Peyer's patch (tissue), 4 donors: ENCODE measurements around the gene LMF2. TPM values are rescaled to one million over a fixed set of nuclear protein-coding genes. Genes with fewer than 3 reads are reported as not detected.
"Not testable (repeated sequence)": the region's sequence is repeated elsewhere in the genome, so short reads cannot be mapped to it uniquely, and the experiment has no call there.

Source experiments
- DNase-seq, 3 donors: peaks; one replicate each; pipeline ENCODE4 v3.0.0-alpha.2; 2017 to 2019
- H3K27ac ChIP-seq, 4 donors: fragments of 200-600 bp; sonication (generic); one replicate each; pipeline ENCODE4 v1.5.1; 2016 to 2019
- H3K27me3 ChIP-seq, 2 donors: fragments of 200-600 bp; sonication (generic); one replicate each; pipeline ENCODE4 v1.5.1; 2019
- H3K36me3 ChIP-seq, 3 donors: fragments of 200-600 bp; sonication (generic); one replicate each; pipeline ENCODE4 v1.5.1; 2016 to 2019
- H3K4me1 ChIP-seq, 4 donors: fragments of 200-600 bp; sonication (generic); one replicate each; pipeline ENCODE4 v1.5.1; 2016 to 2019
- H3K4me3 ChIP-seq, 4 donors: fragments of 200-600 bp; sonication (generic); 1 replicate in 3 of 4; 2 replicates in 1 of 4; pipeline ENCODE4 v1.5.1; 2016 to 2019; ENCODE audit warnings: mild to moderate bottlenecking in 1 of 4
- H3K9me3 ChIP-seq, 4 donors: fragments of 200-600 bp; sonication (generic); one replicate each; pipeline ENCODE4 v1.5.1; 2016 to 2019; ENCODE audit warnings: mild to moderate bottlenecking in 1 of 4
- CTCF ChIP-seq, 6 experiments: fragments of 450-650 bp in 4 of 6; fragments of 200-600 bp in 2 of 6; sonication (generic) in 1 of 6; IDR thresholded peaks; one replicate each; pipeline ENCODE4 v1.5.1; 2017 to 2019; ENCODE audit warnings: antibody characterized with exemption in 6 of 6, mild to moderate bottlenecking in 3 of 6, moderate library complexity in 1 of 6
- POLR2A ChIP-seq, 2 donors: fragments of 450-650 bp; IDR thresholded peaks; one replicate each; pipeline ENCODE4 v1.5.1; 2017; ENCODE audit warnings: antibody characterized with exemption in 2 of 2, mild to moderate bottlenecking in 2 of 2, moderate library complexity in 2 of 2
- total RNA-seq, 4 donors: library from RNA; depleted of rRNA; stranded (reverse); fragments of >200 nt; gene quantifications; one replicate each; pipeline ENCODE4 v1.1.0, GENCODE V29; 2016

Gene LMF2
- total RNA-seq, 4 donors from 2014 or later, result 68.5 to 94.9 (median 83.3) TPM

- no peak within 1 kb of the TSS for H3K4me3 ChIP-seq
- peaks cover 10 to 42% (median 18%) of the 10 kb centered on the region in 4 donors for H3K4me1 ChIP-seq
- H3K27me3 ChIP-seq, result peaks cover 0 to 15% of the 10 kb centered on the region in 2 donors
- peak within 1 kb of the TSS; percentile 46 to 74 (median 56) for H3K27ac ChIP-seq
- no peak for DNase-seq
- TF ChIP-seq CTCF (IDR thresholded peaks at IDR 0.05) (no peak), POLR2A (IDR thresholded peaks at IDR 0.05) (no peak)
- no peaks in the 10 kb centered on the region for H3K36me3 ChIP-seq
- H3K9me3 ChIP-seq, result no peaks in the 10 kb centered on the region
These were observed 38.2 kb upstream of the LMF2 start, which contains the start of gene KLHDC7B for GRCh38 chr22:50545522-50546325. KLHDC7B (plus strand) TSS chr22:50545899; CDS start chr22:50546244, 345 bp downstream.

- TF ChIP-seq CTCF (IDR thresholded peaks at IDR 0.05) (no peak), POLR2A (IDR thresholded peaks at IDR 0.05) (no peak)
- H3K4me1 ChIP-seq, result peaks cover 10 to 46% (median 20%) of the 10 kb centered on the region in 4 donors
- no peaks in the 10 kb centered on the region for H3K36me3 ChIP-seq
- H3K9me3 ChIP-seq, result no peaks in the 10 kb centered on the region
- peak overlapping the region in 2 of 4 donors; percentile 34 to 42 for H3K4me3 ChIP-seq
- H3K27me3 ChIP-seq, result peaks cover 0 to 15% of the 10 kb centered on the region in 2 donors
- peak overlapping the region; percentile 46 to 74 (median 56) for H3K27ac ChIP-seq
- DNase-seq, result peak in 1 of 3 donors; percentile 71
These were observed 37.3 kb upstream of the LMF2 start for GRCh38 chr22:50544746-50545253.

- Histone ChIP-seq H3K27ac (peak overlapping the region; percentile 46 to 74 (median 56)), H3K9me3 (no peaks in the 10 kb centered on the region), H3K36me3 (no peaks in the 10 kb centered on the region), H3K4me3 (peak overlapping the region; percentile 11 to 42 (median 34)), H3K27me3 (peaks cover 0 to 15% of the 10 kb centered on the region in 2 donors), H3K4me1 (peaks cover 10 to 46% (median 16%) of the 10 kb centered on the region in 4 donors)
- TF ChIP-seq CTCF (IDR thresholded peaks at IDR 0.05) (peak; percentile 48 to 72 (median 68)), POLR2A (IDR thresholded peaks at IDR 0.05) (no peak)
- peak; percentile 82 to 94 (median 89) for DNase-seq
These were observed 36.7 kb upstream of the LMF2 start for GRCh38 chr22:50544078-50544745.

- H3K27me3 ChIP-seq, result peaks cover 0 to 5% of the 10 kb centered on the region in 2 donors
- H3K4me1 ChIP-seq, result peaks cover 10 to 42% (median 16%) of the 10 kb centered on the region in 4 donors
- peak overlapping the region; percentile 13 to 93 (median 81) for H3K27ac ChIP-seq
- peak in 1 of 6 experiments; percentile 13 for TF ChIP-seq CTCF (IDR thresholded peaks at IDR 0.05)
- TF ChIP-seq POLR2A (IDR thresholded peaks at IDR 0.05), result no peak
- no peaks in the 10 kb centered on the region for H3K9me3 ChIP-seq
- no peaks in the 10 kb centered on the region for H3K36me3 ChIP-seq
- no peak overlapping the region for H3K4me3 ChIP-seq
- no peak for DNase-seq
These were observed 35.0 kb upstream of the LMF2 start for GRCh38 chr22:50542416-50542927.

- H3K9me3 ChIP-seq, H3K27me3 ChIP-seq, H3K4me3 ChIP-seq, H3K36me3 ChIP-seq: not testable (repeated sequence)
- peak overlapping the region; percentile 73 to 93 (median 91) for H3K27ac ChIP-seq
- peaks cover 10 to 37% (median 16%) of the 10 kb centered on the region in 4 donors for H3K4me1 ChIP-seq
- peak in 1 of 3 donors; percentile 71 for DNase-seq
These were observed 34.1 kb upstream of the LMF2 start for GRCh38 chr22:50541667-50542026.
